ENCODE measurements around the gene NRAP. TPM values are rescaled to one million over a fixed set of nuclear protein-coding genes. Genes with fewer than 3 reads are reported as not detected.

Gene NRAP
- polyA plus RNA-seq, 1 of the 3 experiments (the other 2 are of a cell fraction): not detected

- CTCF ChIA-PET: no interaction called here
- Histone ChIP-seq H4K20me1 (ENCODE audit: insufficient read depth) (no peaks in the 10 kb centered on the region), H3K36me3 (replicated peaks in 1 of 2; ENCODE audit: control insufficient read depth in 1 of 2, insufficient read depth in 2 of 2, low read length in 1 of 2) (no peaks in the 10 kb centered on the region), H3F3A (replicated peaks; ENCODE audit: insufficient read depth) (no peaks in the 10 kb centered on the region), H3K27ac (ENCODE audit: low read depth in 2 of 2, low read length in 1 of 2) (no peak overlapping the region), H3K9me3 (no peaks in the 10 kb centered on the region), H3K9ac (no peak overlapping the region), H3K79me2 (ENCODE audit: insufficient read depth) (no peaks in the 10 kb centered on the region), H3K4me1 (ENCODE audit: control insufficient read depth in 1 of 2, insufficient read depth in 2 of 2, low read depth in 1 of 2, low read length in 1 of 2) (no peaks in the 10 kb centered on the region; a peak in 1 of 4 replicates), H2AFZ (ENCODE audit: low read depth) (no peak overlapping the region), H3K4me2 (no peak overlapping the region), H3K4me3 (ENCODE audit: low read depth in 2 of 2, low read length in 1 of 2) (no peak overlapping the region), H3K27me3 (ENCODE audit: insufficient read depth) (no peaks in the 10 kb centered on the region), H3K9me2 (no peaks in the 10 kb centered on the region)
- no peak for DNase-seq
- TF ChIP-seq FOSL2 (IDR thresholded peaks at IDR 0.05; ENCODE audit: borderline replicate concordance, low read depth) (no peak), CHD2 (IDR thresholded peaks at IDR 0.05; ENCODE audit: low read length, partially characterized antibody) (no peak), SMC3 (IDR thresholded peaks at IDR 0.05; ENCODE audit: low read depth, low read length) (no peak), PBX3 (IDR thresholded peaks at IDR 0.05) (no peak), RFX5 (IDR thresholded peaks at IDR 0.05; ENCODE audit: low read length) (no peak), GABPA (IDR thresholded peaks at IDR 0.05; ENCODE audit: low read depth) (no peak), EZH2phosphoT487 (IDR thresholded peaks at IDR 0.05; ENCODE audit: borderline replicate concordance, low read depth) (no peak), SIN3A (IDR thresholded peaks at IDR 0.05; ENCODE audit: borderline replicate concordance, low read depth, low read length) (no peak), POLR2AphosphoS5 (IDR thresholded peaks at IDR 0.05; ENCODE audit: low read depth, low read length) (no peak), TEAD4 (IDR thresholded peaks at IDR 0.05; ENCODE audit: borderline replicate concordance, insufficient read depth) (no peak), CTCF (IDR thresholded peaks at IDR 0.05) (no peak), TAF1 (IDR thresholded peaks at IDR 0.05; ENCODE audit: borderline replicate concordance, low read depth, low read length) (no peak), RCOR1 (IDR thresholded peaks at IDR 0.05; ENCODE audit: low read length) (no peak), NFIC (IDR thresholded peaks at IDR 0.05; ENCODE audit: borderline replicate concordance) (no peak), RXRA (IDR thresholded peaks at IDR 0.05; ENCODE audit: borderline replicate concordance, low read depth) (no peak), MEF2A (IDR thresholded peaks at IDR 0.05; ENCODE audit: borderline replicate concordance, low read depth) (no peak), NRF1 (IDR thresholded peaks at IDR 0.05; ENCODE audit: low read depth, low read length) (no peak)
- 14% methylated on average over 1 of the region's 1 CpG for WGBS (ENCODE audit: low lambda C conversion rate)
- POLR2A ChIA-PET: no interaction called here
These were observed 82.7 kb downstream of the NRAP start for GRCh38 chr10:113581092-113581491.

- Histone ChIP-seq H3K9ac (no peak overlapping the region), H3K9me2 (no peaks in the 10 kb centered on the region), H3K27ac (ENCODE audit: low read depth in 2 of 2, low read length in 1 of 2) (no peak overlapping the region), H3K79me2 (ENCODE audit: insufficient read depth) (no peaks in the 10 kb centered on the region), H3F3A (replicated peaks; ENCODE audit: insufficient read depth) (no peaks in the 10 kb centered on the region), H3K4me1 (ENCODE audit: control insufficient read depth in 1 of 2, insufficient read depth in 2 of 2, low read depth in 1 of 2, low read length in 1 of 2) (no peaks in the 10 kb centered on the region; a peak in 1 of 4 replicates), H3K9me3 (no peaks in the 10 kb centered on the region), H3K4me2 (no peak overlapping the region), H3K4me3 (ENCODE audit: low read depth in 2 of 2, low read length in 1 of 2) (no peak overlapping the region), H2AFZ (ENCODE audit: low read depth) (no peak overlapping the region), H3K27me3 (ENCODE audit: insufficient read depth) (no peaks in the 10 kb centered on the region), H3K36me3 (replicated peaks in 1 of 2; ENCODE audit: control insufficient read depth in 1 of 2, insufficient read depth in 2 of 2, low read length in 1 of 2) (no peaks in the 10 kb centered on the region), H4K20me1 (ENCODE audit: insufficient read depth) (no peaks in the 10 kb centered on the region)
- ChIA-PET POLR2A (no interaction called here), CTCF (no interaction called here)
- no peak for DNase-seq
- TF ChIP-seq FOXJ3 (CRISPR knock-in tag; IDR thresholded peaks at IDR 0.05) (no peak), TEAD4 (IDR thresholded peaks at IDR 0.05; ENCODE audit: borderline replicate concordance, insufficient read depth) (no peak), CHD2 (IDR thresholded peaks at IDR 0.05; ENCODE audit: low read length, partially characterized antibody) (no peak), YY1 (IDR thresholded peaks at IDR 0.05; ENCODE audit: low read depth) (no peak), POLR2AphosphoS5 (IDR thresholded peaks at IDR 0.05; ENCODE audit: low read depth, low read length) (no peak), FOSL2 (IDR thresholded peaks at IDR 0.05; ENCODE audit: borderline replicate concordance, low read depth) (no peak), RXRA (IDR thresholded peaks at IDR 0.05; ENCODE audit: borderline replicate concordance, low read depth) (no peak), GABPA (IDR thresholded peaks at IDR 0.05; ENCODE audit: low read depth) (no peak), PBX3 (IDR thresholded peaks at IDR 0.05) (no peak), RFX5 (IDR thresholded peaks at IDR 0.05; ENCODE audit: low read length) (no peak), RCOR1 (IDR thresholded peaks at IDR 0.05; ENCODE audit: low read length) (no peak), ELF1 (IDR thresholded peaks at IDR 0.05) (no peak), CTCF (IDR thresholded peaks at IDR 0.05) (no peak), MXI1 (IDR thresholded peaks at IDR 0.05; ENCODE audit: low read depth, low read length) (no peak), SIN3A (IDR thresholded peaks at IDR 0.05; ENCODE audit: borderline replicate concordance, low read depth, low read length) (no peak), EZH2phosphoT487 (IDR thresholded peaks at IDR 0.05; ENCODE audit: borderline replicate concordance, low read depth) (no peak), RAD21 (IDR thresholded peaks at IDR 0.05; ENCODE audit: low read length) (no peak)
- 57% methylated on average over 1 of the region's 1 CpG for WGBS (ENCODE audit: low lambda C conversion rate)
These were observed 85.1 kb downstream of the NRAP start for GRCh38 chr10:113578773-113579172.
